CD4-positive, alpha-beta T cell (primary cell): Measurements from ENCODE around the gene ENGASE. TPM values are rescaled to one million over a fixed set of nuclear protein-coding genes. Genes with fewer than 3 reads are reported as not detected.

Source experiments
- ATAC-seq: fragments of 200-7000 bp; cut with Tn5 transposase; one replicate; pipeline ENCODE4 v1.10.0; 2022; ENCODE audit warnings: mild to moderate bottlenecking; ENCODE audit not compliant: poor library complexity
- CTCF ChIA-PET: fragments of 350-600 bp; sonication (Branson Sonifier 250); formaldehyde crosslinking; loops from one replicate; lab custom pipeline; 2021; ENCODE audit warnings: antibody characterized with exemption, inconsistent platforms; lab: Charles Lee
- POLR2A ChIA-PET: fragments of 350-600 bp; sonication (Branson Sonifier 250); formaldehyde crosslinking; loops from one replicate; lab custom pipeline; 2021; ENCODE audit warnings: antibody characterized with exemption, inconsistent platforms; lab: Charles Lee
- DNase-seq, 14 experiments: peaks; one replicate each; pipeline ENCODE4 v3.0.0-alpha.2; 2013 to 2020; ENCODE audit warnings: mixed read lengths in 2 of 14
- H3K27ac ChIP-seq, 2 donors: one replicate each; pipeline versions ENCODE4 v1.5.1 to v1.7.0; 2013; ENCODE audit warnings: low read length in 2 of 2, low read depth in 1 of 2, mild to moderate bottlenecking in 1 of 2
- H3K27me3 ChIP-seq, 2 experiments: 1 replicate in 1 of 2; 2 replicates in 1 of 2; pipeline versions ENCODE4 v1.6.1 to v1.7.0; 2013; ENCODE audit warnings: low read length in 2 of 2, control low read depth in 1 of 2, mild to moderate bottlenecking in 1 of 2, moderate library complexity in 1 of 2; ENCODE audit not compliant: insufficient read depth in 2 of 2, control insufficient read depth in 1 of 2
- H3K36me3 ChIP-seq: one replicate; pipeline ENCODE4 v1.6.1; 2013; ENCODE audit warnings: low read length, control low read depth; ENCODE audit not compliant: insufficient read depth
- H3K4me1 ChIP-seq: one replicate; pipeline ENCODE4 v1.6.1; 2013; ENCODE audit warnings: low read length, control low read depth; ENCODE audit not compliant: insufficient read depth
- H3K4me3 ChIP-seq: one replicate; pipeline ENCODE4 v1.5.1; 2013; ENCODE audit warnings: mild to moderate bottlenecking, low read length, moderate library complexity
- H3K9me3 ChIP-seq, 2 experiments: 1 replicate in 1 of 2; 2 replicates in 1 of 2; pipeline versions ENCODE4 v1.6.1 to v1.7.0; 2013; ENCODE audit warnings: low read length in 2 of 2, mild to moderate bottlenecking in 2 of 2, control low read depth in 1 of 2, moderate library complexity in 1 of 2; ENCODE audit not compliant: control insufficient read depth in 1 of 2, insufficient read depth in 1 of 2
- H3K27ac Mint-ChIP-seq: one replicate; pipeline ENCODE4 v1.8.0; 2020; ENCODE audit warnings: mixed read lengths
- H3K27me3 Mint-ChIP-seq: one replicate; pipeline ENCODE4 v1.8.0; 2021; ENCODE audit warnings: mixed read lengths
- H3K36me3 Mint-ChIP-seq: one replicate; pipeline ENCODE4 v1.8.0; 2021; ENCODE audit warnings: low read depth, mixed read lengths
- H3K4me1 Mint-ChIP-seq: one replicate; pipeline ENCODE4 v1.8.0; 2021; ENCODE audit warnings: low read depth, mixed read lengths
- H3K4me3 Mint-ChIP-seq: one replicate; pipeline ENCODE4 v1.8.0; 2020; ENCODE audit warnings: mild to moderate bottlenecking, mixed read lengths
- H3K9me3 Mint-ChIP-seq: one replicate; pipeline ENCODE4 v1.8.0; 2020; ENCODE audit warnings: mixed read lengths
- intact Hi-C, 2 experiments: fragments of 100-400 bp; cut with DNase I in 1 of 2; cut with micrococcal nuclease in 1 of 2; formaldehyde crosslinking; loops; one replicate each; pipeline versions ENCODE4 v1.15.1 to v1.9.0; 2023 to 2025; cut with DNase I, micrococcal nuclease
- total RNA-seq, 174 experiments: library from RNA in 2 of 174; stranded (reverse) in 2 of 174; gene quantifications; one replicate each; pipeline ENCODE4 v1.2.3 and lab custom pipeline; 2021 to 2026
- TF ChIP-seq, protein P1 (sequence below): fragments of 200-600 bp; IDR thresholded peaks from one replicate; pipeline ENCODE4 v1.8.0; 2022; ENCODE audit warnings: antibody characterized with exemption, mild to moderate bottlenecking

Gene ENGASE
- total RNA-seq, 2 experiments from 2014 or later = 49.8 to 50.9 TPM

DNA sequence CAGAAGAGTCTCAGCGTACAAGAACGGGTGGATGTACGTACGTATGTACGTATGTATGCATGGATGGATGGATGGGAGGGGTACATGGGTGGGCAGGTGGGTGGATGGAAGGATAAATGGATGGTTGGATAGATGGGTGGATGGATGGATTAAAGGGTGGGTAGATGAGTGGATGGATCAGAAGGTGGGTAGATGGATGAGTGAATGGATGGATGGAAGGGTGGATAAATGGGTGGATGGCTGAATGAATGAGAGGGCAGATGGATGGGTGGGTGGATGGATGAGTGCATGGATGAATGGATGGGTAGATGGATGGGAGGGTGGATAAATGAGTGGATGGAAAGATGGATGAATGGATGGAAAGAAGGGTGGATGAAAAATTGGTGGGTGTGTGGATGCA is 45.6 kb downstream of the ENGASE start:
- H3K9me3 ChIP-seq = no peaks in the 10 kb centered on the region
- Mint-ChIP-seq H3K36me3 (no peaks in the 10 kb centered on the region), H3K9me3 (no peaks in the 10 kb centered on the region), H3K27ac (no peak overlapping the region), H3K27me3 (no peaks in the 10 kb centered on the region), H3K4me3 (no peak overlapping the region), H3K4me1 (no peaks in the 10 kb centered on the region)
- DNase-seq (no peak), ATAC-seq (no peak)
- ChIA-PET CTCF (no interaction called here), POLR2A (no interaction called here)
- no peak overlapping the region for H3K27ac ChIP-seq
- H3K4me1 ChIP-seq = no peaks in the 10 kb centered on the region
- no peaks in the 10 kb centered on the region for H3K36me3 ChIP-seq
- no peaks in the 10 kb centered on the region for H3K27me3 ChIP-seq
- no peak overlapping the region for H3K4me3 ChIP-seq
- intact Hi-C loops = no loop called here
- TF ChIP-seq, protein P1, sequence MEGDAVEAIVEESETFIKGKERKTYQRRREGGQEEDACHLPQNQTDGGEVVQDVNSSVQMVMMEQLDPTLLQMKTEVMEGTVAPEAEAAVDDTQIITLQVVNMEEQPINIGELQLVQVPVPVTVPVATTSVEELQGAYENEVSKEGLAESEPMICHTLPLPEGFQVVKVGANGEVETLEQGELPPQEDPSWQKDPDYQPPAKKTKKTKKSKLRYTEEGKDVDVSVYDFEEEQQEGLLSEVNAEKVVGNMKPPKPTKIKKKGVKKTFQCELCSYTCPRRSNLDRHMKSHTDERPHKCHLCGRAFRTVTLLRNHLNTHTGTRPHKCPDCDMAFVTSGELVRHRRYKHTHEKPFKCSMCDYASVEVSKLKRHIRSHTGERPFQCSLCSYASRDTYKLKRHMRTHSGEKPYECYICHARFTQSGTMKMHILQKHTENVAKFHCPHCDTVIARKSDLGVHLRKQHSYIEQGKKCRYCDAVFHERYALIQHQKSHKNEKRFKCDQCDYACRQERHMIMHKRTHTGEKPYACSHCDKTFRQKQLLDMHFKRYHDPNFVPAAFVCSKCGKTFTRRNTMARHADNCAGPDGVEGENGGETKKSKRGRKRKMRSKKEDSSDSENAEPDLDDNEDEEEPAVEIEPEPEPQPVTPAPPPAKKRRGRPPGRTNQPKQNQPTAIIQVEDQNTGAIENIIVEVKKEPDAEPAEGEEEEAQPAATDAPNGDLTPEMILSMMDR = no peak

DNA sequence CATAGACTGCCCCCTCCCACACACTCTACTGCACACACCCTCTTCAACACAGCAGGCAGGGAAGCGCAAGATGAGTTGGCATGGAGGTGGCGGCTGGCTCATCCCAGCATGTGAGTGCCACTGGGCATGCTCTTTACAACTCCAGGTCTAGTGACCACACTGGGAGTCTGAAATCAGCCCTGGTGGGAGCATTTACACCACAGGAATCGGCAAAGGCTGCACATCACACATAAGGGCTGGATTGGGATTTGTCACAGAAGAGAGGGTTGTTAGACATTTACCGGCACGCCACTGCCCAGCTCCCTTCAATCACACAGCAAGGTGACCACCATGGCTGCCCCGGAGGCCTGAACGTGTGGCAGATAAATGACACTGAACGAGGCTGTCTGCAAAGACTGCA is 49.4 kb downstream of the ENGASE start:
- intact Hi-C loops = no loop called here

DNA sequence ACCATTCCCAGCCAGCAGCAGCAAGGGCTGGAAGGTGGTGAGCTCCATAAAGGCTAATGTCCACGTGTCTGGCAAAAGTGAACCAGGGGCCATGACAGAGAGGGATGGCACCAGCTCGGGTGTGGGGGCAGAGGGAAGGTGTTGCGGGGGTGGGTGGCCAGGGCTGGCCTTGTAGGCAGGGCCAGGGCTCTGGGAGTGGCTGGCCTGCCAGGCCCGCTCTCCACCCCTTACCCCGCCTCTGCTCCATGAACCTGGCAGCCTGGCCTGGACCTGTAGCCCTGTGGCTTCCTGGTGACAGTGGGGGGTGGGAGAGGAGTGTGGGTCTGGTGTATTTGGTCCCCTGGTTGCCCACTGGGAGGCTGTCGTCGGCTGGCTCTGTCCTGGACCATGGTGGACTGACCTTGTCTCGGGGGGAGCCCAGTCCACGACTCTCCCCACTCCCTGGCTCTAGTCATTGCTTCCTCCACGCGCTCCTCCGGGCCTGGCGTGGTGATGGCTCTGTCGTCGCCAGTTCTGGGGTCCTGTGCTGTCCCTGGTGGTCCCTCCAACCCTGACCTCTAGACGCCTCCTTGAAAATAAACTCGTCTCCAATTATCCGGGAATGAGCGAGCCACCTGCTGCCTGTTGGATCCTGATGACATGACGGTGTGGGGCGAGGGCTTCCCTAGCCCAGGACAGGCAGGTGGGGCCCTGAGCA is 50.0 kb downstream of the ENGASE start:
- intact Hi-C loops = no loop called here
- Mint-ChIP-seq H3K36me3 (no peaks in the 10 kb centered on the region), H3K27ac (no peak overlapping the region), H3K4me3 (no peak overlapping the region), H3K9me3 (no peaks in the 10 kb centered on the region), H3K4me1 (no peaks in the 10 kb centered on the region), H3K27me3 (peaks cover 16% of the 10 kb centered on the region)
- Histone ChIP-seq H3K36me3 (no peaks in the 10 kb centered on the region), H3K27me3 (peaks cover 2 to 15% of the 10 kb centered on the region in 2 experiments), H3K27ac (no peak overlapping the region), H3K9me3 (no peaks in the 10 kb centered on the region), H3K4me3 (no peak overlapping the region), H3K4me1 (no peaks in the 10 kb centered on the region)
- TF ChIP-seq, protein P1 = no peak
- ATAC-seq (no peak), DNase-seq (no peak)
- ChIA-PET CTCF (no interaction called here), POLR2A (no interaction called here)

More for the DNA sequence above, 49.4 kb downstream of the ENGASE start:
- TF ChIP-seq, protein P1 = no peak
- no peak for ATAC-seq
- no peak overlapping the region for H3K4me3 ChIP-seq
- no peak overlapping the region for H3K4me3 Mint-ChIP-seq
- H3K36me3 Mint-ChIP-seq = no peaks in the 10 kb centered on the region
- CTCF ChIA-PET = no interaction called here
- no peaks in the 10 kb centered on the region for H3K4me1 ChIP-seq
- peaks cover 16% of the 10 kb centered on the region for H3K27me3 Mint-ChIP-seq
- no peaks in the 10 kb centered on the region for H3K9me3 Mint-ChIP-seq
- peaks cover 2 to 15% of the 10 kb centered on the region in 2 experiments for H3K27me3 ChIP-seq
- POLR2A ChIA-PET = no interaction called here
- no peak overlapping the region for H3K27ac ChIP-seq
- H3K4me1 Mint-ChIP-seq = no peaks in the 10 kb centered on the region
- no peak overlapping the region for H3K27ac Mint-ChIP-seq
- no peaks in the 10 kb centered on the region for H3K9me3 ChIP-seq
- DNase-seq = no peak
- H3K36me3 ChIP-seq = no peaks in the 10 kb centered on the region
